PC-3 (cell line): ENCODE results near the gene CYP2F1. TPM values are rescaled to one million over a fixed set of nuclear protein-coding genes. Genes with fewer than 3 reads are reported as not detected.

Experiments used
- ATAC-seq: fragments of 200-7000 bp; cut with Tn5 transposase; 2 replicates; pipeline ENCODE4 v1.9.1; 2020; ENCODE audit warnings: mild to moderate bottlenecking, moderate library complexity
- Bru-seq: library from RNA; stranded (reverse); fragments of 400-500 nt; gene quantifications from one replicate; lab custom pipeline; 2021; lab: Mats Ljungman, UMichigan
- BruChase-seq, 2 experiments: library from RNA; stranded (reverse); fragments of 400-500 nt; gene quantifications; one replicate each; lab custom pipeline; 2021; lab: Mats Ljungman, UMichigan
- BruUV-seq: library from RNA; stranded (reverse); fragments of 400-500 nt; replicated peaks from 2 replicates; lab custom pipeline; 2021; lab: Mats Ljungman, UMichigan
- CTCF ChIA-PET: fragments of 300-600 bp; sonication (Branson Sonifier 250); formaldehyde crosslinking; loops from one replicate; lab custom pipeline; 2022; ENCODE audit warnings: antibody characterized with exemption; lab: Charles Lee
- POLR2A ChIA-PET: fragments of 300-600 bp; sonication (Branson Sonifier 250); formaldehyde crosslinking; loops from one replicate; lab custom pipeline; 2022; ENCODE audit warnings: antibody characterized with exemption; ENCODE audit not compliant: unreplicated experiment; lab: Charles Lee
- DNase-seq: peaks from one replicate; pipeline ENCODE4 v3.0.0-alpha.2; 2015
- H2AFZ ChIP-seq: fragments of 300-600 bp; sonication (generic); 2 replicates; pipeline ENCODE4 v1.6.0; 2016; ENCODE audit warnings: antibody characterized with exemption, low read length
- H3F3A ChIP-seq: fragments of 300-600 bp; sonication (generic); one replicate; pipeline ENCODE4 v1.6.0; 2017; ENCODE audit warnings: antibody characterized with exemption, low read length, control low read depth, mild to moderate bottlenecking; ENCODE audit not compliant: unreplicated experiment
- H3K27ac ChIP-seq: fragments of 300-600 bp; sonication (generic); 2 replicates; pipeline ENCODE4 v1.5.1; 2016; ENCODE audit warnings: mild to moderate bottlenecking, low read length
- H3K27me3 ChIP-seq: fragments of 300-600 bp; sonication (generic); 2 replicates; pipeline ENCODE4 v1.6.1; 2016; ENCODE audit warnings: low read length, mixed read lengths
- H3K36me3 ChIP-seq: fragments of 300-600 bp; sonication (generic); 2 replicates; pipeline ENCODE4 v1.6.1; 2016; ENCODE audit warnings: low read depth, mixed run types, low read length, mixed read lengths
- H3K4me1 ChIP-seq: fragments of 300-600 bp; sonication (generic); 2 replicates; pipeline ENCODE4 v1.5.1; 2016; ENCODE audit warnings: low read length; ENCODE audit not compliant: insufficient read depth
- H3K4me2 ChIP-seq: fragments of 300-600 bp; sonication (generic); 2 replicates; pipeline ENCODE4 v1.6.0; 2016; ENCODE audit warnings: low read length
- H3K4me3 ChIP-seq: fragments of 300-600 bp; sonication (generic); 2 replicates; pipeline ENCODE4 v1.5.1; 2016; ENCODE audit warnings: mild to moderate bottlenecking, low read length, mixed read lengths
- H3K79me2 ChIP-seq: fragments of 300-600 bp; sonication (generic); 2 replicates; pipeline ENCODE4 v1.6.1; 2017; ENCODE audit warnings: low read length, mixed read lengths
- H3K9ac ChIP-seq: fragments of 300-600 bp; sonication (generic); 2 replicates; pipeline ENCODE4 v1.6.0; 2016; ENCODE audit warnings: mild to moderate bottlenecking, low read length
- H3K9me2 ChIP-seq: fragments of 300-600 bp; sonication (generic); replicated peaks from 2 replicates; pipeline ENCODE4 v1.6.1; 2016; ENCODE audit warnings: mixed run types, low read length, mixed read lengths
- H3K9me3 ChIP-seq: fragments of 300-600 bp; sonication (generic); 2 replicates; pipeline ENCODE4 v1.6.1; 2016; ENCODE audit warnings: low read length, mixed read lengths
- H4K20me1 ChIP-seq: fragments of 300-600 bp; sonication (generic); 2 replicates; pipeline ENCODE4 v1.6.1; 2016; ENCODE audit warnings: low read length, mixed read lengths
- CTCF ChIP-seq: fragments of 300-600 bp; sonication (generic); conservative IDR thresholded peaks from 2 replicates; pipeline ENCODE4 v1.5.1; 2017; ENCODE audit warnings: antibody characterized with exemption, low read depth, mild to moderate bottlenecking, low read length
- EZH2 ChIP-seq: fragments of 300-600 bp; sonication (generic); IDR thresholded peaks from one replicate; pipeline ENCODE4 v1.6.1; 2017; ENCODE audit warnings: antibody characterized with exemption, mild to moderate bottlenecking, low read length; ENCODE audit not compliant: unreplicated experiment
- EZH2phosphoT487 ChIP-seq: fragments of 300-600 bp; sonication (generic); IDR thresholded peaks from 2 replicates; pipeline ENCODE4 v1.6.1; 2018; ENCODE audit warnings: mild to moderate bottlenecking, antibody characterized with exemption, low read length, borderline replicate concordance
- intact Hi-C: fragments of 100-400 bp; cut with micrococcal nuclease; formaldehyde crosslinking; loops from 2 replicates; pipeline ENCODE4 v1.9.0; 2023
- long read RNA-seq: library from polyadenylated mRNA; unstranded; transcript quantifications from one replicate; pipeline ENCODE4 v2.0.0, GENCODE V29; 2021; ENCODE audit not compliant: unreplicated experiment
- total RNA-seq: library from RNA; depleted of rRNA; stranded (reverse); fragments of >200 nt; gene quantifications from 2 replicates; pipeline ENCODE4 v1.2.3, GENCODE V29; 2014; rRNA removed

The CYP2F1 gene, protein sequence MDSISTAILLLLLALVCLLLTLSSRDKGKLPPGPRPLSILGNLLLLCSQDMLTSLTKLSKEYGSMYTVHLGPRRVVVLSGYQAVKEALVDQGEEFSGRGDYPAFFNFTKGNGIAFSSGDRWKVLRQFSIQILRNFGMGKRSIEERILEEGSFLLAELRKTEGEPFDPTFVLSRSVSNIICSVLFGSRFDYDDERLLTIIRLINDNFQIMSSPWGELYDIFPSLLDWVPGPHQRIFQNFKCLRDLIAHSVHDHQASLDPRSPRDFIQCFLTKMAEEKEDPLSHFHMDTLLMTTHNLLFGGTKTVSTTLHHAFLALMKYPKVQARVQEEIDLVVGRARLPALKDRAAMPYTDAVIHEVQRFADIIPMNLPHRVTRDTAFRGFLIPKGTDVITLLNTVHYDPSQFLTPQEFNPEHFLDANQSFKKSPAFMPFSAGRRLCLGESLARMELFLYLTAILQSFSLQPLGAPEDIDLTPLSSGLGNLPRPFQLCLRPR
- total RNA-seq (not detected in 2 replicates), Bru-seq, nascent RNA (not detected), BruChase-seq, experiment 1, labeled RNA remaining after a 6-hour chase (not detected), BruChase-seq, experiment 2, labeled RNA remaining after a 2-hour chase (not detected)
- long read RNA-seq, result 0 reads

- intact Hi-C loops, result no loop called here
- H3F3A ChIP-seq, result no peaks in the 10 kb centered on the region
- no peak for TF ChIP-seq EZH2
- no peak for TF ChIP-seq EZH2phosphoT487
- no peak for TF ChIP-seq CTCF
- H3K9ac ChIP-seq, result no peak within 1 kb of the TSS
- H4K20me1 ChIP-seq, result no peaks in the 10 kb centered on the region
- CTCF ChIA-PET, result no interaction called here
- no peaks in the 10 kb centered on the region for H3K9me3 ChIP-seq
- H3K27me3 ChIP-seq, result no peaks in the 10 kb centered on the region
- no peak for DNase-seq
- H3K4me1 ChIP-seq, result no peaks in the 10 kb centered on the region
- no peaks in the 10 kb centered on the region for H3K9me2 ChIP-seq
- no peak within 1 kb of the TSS for H3K4me3 ChIP-seq
- H3K4me2 ChIP-seq, result no peak within 1 kb of the TSS
- POLR2A ChIA-PET, result no interaction called here
- H2AFZ ChIP-seq, result no peak within 1 kb of the TSS
- H3K27ac ChIP-seq, result no peak within 1 kb of the TSS
- no peak for ATAC-seq
- no peaks in the 10 kb centered on the region for H3K79me2 ChIP-seq
- H3K36me3 ChIP-seq, result no peaks in the 10 kb centered on the region
- no TSS peak for BruUV-seq
These were observed at the start of gene CYP2F1 for GRCh38 chr19:41114132-41114531. Gene CYP2F1, plus strand, starts transcription at chr19:41114432. Its CDS starts 1,757 bp downstream, at chr19:41116189.

DNA sequence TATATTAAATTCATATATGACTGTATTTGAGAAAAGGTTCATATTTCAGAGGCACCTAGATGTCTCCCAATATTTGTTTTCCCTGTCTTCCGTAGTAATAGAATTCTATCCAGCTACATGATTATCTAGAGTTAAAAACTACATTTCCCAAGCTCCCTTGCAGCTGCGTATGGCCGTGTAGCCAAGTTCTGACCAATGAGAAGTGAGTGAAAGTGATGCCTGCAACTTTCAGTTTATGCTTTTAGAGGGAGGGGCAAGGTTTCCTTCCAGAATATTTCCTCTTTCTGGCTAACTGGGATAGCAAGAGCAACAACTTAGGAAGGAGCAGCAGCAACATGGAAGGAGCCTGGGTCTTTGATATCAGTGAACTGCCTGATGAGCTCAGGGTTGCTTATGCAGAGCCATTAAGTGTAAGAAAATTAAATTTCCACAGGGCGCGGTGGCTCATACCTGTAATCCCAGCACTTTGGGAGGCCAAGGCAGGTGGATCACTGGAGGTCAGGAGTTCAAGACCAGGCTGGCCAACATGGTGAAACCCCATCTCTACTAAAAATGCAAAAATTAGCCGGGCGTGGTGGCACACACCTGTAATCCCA is 49.2 kb upstream of the CYP2F1 start:
- H3K79me2 ChIP-seq, result no peaks in the 10 kb centered on the region
- H3K36me3 ChIP-seq, result no peaks in the 10 kb centered on the region
- H3K27ac ChIP-seq, result no peak overlapping the region
- no peaks in the 10 kb centered on the region for H3F3A ChIP-seq
- no peak overlapping the region for H3K4me3 ChIP-seq
- H3K27me3 ChIP-seq, result peaks cover 5% of the 10 kb centered on the region; the same call in 1 of the 2 replicates
- H3K4me1 ChIP-seq, result no peaks in the 10 kb centered on the region
- ChIA-PET POLR2A (no interaction called here), CTCF (no interaction called here)
- no peak overlapping the region for H2AFZ ChIP-seq
- ATAC-seq (no peak), DNase-seq (peak; percentile 4)
- TF ChIP-seq EZH2phosphoT487, result no peak
- no peak for TF ChIP-seq CTCF
- H3K4me2 ChIP-seq, result no peak overlapping the region
- no peak overlapping the region for H3K9ac ChIP-seq
- H4K20me1 ChIP-seq, result no peaks in the 10 kb centered on the region
- H3K9me3 ChIP-seq, result no peaks in the 10 kb centered on the region
- BruUV-seq, result no TSS peak
- no peaks in the 10 kb centered on the region for H3K9me2 ChIP-seq
- intact Hi-C loops, result no loop called here
